Caki2 (cell line): ENCODE results near the gene KHK. TPM values are rescaled to one million over a fixed set of nuclear protein-coding genes. Genes with fewer than 3 reads are reported as not detected.
A peak's percentile ranks its signal among the peaks of the same experiment; 100 is the strongest.

Experiments used
- DNase-seq: peaks from one replicate; pipeline ENCODE4 v3.0.0-alpha.2; 2015; ENCODE audit warnings: low read depth
- in situ Hi-C: cut with HindIII; loops from 2 replicates; pipeline ENCODE4 v1.10.0; 2016; ENCODE audit warnings: low sequenced_read_pairs, low pct_unique_long_range_greater_than_20kb, mixed read lengths
- total RNA-seq: library from RNA; depleted of rRNA; stranded (reverse); fragments of >200 nt; shearing (Covaris generic); gene quantifications from 2 replicates; pipeline ENCODE4 v1.2.3, GENCODE V29; 2014; ENCODE audit warnings: low replicate concordance

Gene KHK
- total RNA-seq, 1 experiment from 2014 or later = 3.2 TPM

DNA sequence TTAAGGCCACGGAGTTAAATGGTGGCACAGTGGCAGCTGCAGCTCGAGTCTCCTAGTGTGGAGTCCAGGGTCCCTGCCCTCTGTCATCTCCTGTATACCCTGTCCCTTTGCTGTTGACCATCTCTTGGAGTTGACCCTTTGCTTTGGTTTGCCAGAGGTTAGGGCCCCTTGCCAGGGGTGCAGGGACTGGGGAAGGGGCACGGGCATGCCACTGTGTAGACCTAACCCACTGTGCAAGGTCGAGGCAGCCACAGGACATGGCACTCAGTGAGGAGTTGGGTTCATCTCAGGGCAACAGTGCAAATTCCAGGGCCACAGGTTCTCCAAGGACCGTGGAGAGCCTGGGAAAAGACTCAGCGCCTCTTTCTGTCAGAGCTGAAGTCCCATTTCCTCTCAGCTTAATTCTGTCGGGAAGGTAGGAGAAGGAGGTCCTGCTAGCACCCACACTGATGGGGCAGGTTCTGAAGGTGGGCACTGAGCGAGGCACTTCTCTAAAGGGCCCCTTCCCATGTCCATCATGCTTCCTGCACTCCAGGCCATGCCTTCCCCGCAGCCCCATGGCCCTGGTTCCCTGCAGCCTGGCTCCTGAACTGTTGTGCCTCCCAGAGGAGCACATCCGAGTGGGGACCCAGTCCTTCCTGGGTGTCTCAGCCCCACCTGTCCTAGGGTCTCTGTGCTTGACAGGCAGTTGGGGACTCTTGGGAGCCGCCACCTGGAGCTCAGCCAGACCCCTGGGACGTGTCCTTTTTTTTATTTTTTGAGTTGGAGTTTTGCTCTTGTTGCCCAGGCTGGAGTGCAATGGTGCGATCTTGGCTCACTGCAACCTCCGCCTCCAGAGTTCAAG, 2.8 kb downstream of the KHK start:
- in situ Hi-C loops = loop anchor here (25.0 kb wide), 1 partner anchor 173 kb away; the partner anchor contains the start of gene SLC30A3
- DNase-seq = no peak

DNA sequence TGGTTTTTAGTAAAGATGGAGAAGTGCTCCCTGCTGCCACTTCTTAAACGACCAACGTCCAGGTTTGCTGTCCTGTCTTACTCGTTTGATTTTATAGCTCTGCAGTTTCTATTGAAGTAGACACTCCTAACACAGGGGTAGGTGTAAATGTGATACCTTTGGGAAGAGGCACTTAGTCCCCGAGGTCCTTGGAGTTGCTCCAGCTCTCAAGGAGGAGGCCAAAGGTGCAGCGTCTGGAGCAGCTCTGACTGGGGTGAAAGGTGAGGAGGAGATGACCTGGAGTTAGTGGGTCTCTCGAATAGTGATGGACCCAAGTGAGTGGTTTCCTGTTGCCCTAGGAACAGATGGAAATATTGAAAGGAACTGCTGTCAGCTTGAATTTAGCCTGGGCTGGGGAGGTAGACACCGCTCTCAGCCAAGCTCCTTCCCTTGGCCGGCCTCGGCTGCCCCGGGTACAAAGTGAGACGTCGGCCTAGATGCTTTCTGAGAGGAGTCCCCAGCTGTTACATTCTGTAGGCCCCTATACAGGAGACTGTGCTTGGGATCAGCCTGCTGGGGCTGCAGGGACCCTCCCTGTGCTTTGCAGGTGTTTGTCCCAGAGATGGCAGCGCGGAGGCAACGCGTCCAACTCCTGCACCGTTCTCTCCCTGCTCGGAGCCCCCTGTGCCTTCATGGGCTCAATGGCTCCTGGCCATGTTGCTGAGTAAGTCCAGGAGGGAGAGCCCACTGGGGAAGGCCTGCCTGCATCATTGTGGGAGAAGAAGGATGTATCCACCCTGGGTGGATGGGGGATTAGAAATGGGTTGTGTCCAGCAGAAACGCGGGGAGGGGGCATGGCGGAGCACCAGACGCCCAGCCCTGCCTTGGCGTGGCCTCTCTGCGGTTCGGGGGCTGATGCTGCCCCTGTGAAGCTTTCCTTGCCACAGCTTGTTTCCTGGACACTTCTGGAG, 5.4 kb downstream of the KHK start:
- no peak for DNase-seq
- in situ Hi-C loops = loop anchor here (25.0 kb wide), 1 partner anchor 170 kb away; the partner anchor contains the start of gene SLC30A3

DNA sequence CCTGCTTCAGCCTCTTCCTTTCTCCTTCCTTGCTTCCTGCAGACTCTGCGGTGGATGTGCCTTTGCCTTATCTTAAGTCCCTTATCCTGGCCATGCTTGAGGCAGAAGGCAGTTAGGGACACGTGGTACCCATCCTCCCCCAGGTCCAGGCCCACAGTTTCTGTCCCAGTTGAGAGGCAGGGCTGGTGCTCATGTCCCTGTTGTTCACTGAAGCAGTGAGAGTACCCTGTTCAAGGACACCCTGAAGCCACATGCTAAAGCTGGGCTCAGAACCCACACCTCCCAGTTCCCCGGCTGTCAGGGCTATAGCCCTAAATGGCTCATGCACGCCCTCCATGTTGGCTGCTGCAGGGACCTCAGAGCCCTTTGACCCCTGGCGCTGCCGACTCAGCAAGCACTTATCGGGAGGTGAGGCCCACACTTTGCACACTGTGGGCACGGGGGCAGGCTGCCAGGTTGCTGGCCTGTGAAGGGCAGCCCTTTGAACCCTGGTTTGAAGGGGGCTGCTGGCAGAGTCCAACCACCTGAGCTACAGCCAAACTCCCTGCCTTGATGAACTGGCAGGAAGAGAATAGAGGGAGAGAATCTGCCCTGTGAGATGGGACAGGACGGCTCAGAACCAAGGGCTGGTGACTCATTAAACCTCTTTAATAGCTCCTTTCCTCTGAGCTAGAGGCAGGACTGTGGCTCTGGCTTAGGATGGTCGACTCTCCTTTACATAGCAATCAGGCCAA, 6.3 kb downstream of the KHK start:
- no peak for DNase-seq
- in situ Hi-C loops = loop anchor here (25.0 kb wide), 1 partner anchor 169 kb away; the partner anchor contains the start of gene SLC30A3

DNA sequence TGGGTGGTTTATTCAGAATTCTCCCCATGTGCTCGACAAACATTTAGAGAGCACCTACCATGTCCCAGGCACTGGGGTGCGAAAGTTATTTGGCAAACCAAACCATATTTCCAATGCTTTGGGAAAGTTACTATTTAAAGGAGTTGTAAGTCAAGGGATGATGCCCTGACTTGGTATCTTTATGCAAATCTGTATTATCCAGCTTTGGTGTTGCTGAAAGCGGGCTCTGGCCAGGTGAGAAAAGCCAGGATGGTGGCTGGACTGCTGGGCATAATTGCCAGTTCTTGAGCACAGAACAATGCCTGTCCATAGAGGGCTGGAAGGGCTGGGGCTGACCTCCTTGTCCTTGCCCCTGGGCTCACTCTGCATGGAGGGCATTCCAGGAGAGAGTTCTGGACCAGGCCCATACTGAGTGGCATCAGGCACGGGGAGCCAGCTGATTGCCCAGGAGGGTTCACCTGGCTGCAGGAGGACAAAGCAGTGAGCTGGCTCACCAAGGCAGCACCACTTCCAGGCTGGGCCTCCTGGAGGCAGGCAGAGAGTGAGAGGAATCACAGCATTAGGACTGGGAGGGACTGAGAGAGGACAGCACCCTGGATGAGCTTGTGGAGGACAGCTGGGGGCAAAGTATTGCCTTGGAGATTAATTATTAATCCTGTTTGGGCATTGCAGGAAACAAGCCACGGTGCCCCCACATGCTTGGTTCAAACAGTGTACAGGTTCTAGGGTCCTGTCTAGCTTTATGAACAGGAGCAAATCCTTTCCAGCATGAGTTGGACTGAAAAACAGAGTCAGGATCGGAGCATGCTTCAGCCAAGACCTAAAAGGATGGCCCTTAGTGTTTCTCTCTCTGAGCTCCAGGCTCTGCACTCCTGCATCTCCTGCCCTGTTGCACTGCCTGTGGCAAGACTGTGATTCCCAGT, 7.1 kb downstream of the KHK start:
- in situ Hi-C loops = loop anchor here (25.0 kb wide), 1 partner anchor 169 kb away; the partner anchor contains the start of gene SLC30A3
- DNase-seq = no peak

DNA sequence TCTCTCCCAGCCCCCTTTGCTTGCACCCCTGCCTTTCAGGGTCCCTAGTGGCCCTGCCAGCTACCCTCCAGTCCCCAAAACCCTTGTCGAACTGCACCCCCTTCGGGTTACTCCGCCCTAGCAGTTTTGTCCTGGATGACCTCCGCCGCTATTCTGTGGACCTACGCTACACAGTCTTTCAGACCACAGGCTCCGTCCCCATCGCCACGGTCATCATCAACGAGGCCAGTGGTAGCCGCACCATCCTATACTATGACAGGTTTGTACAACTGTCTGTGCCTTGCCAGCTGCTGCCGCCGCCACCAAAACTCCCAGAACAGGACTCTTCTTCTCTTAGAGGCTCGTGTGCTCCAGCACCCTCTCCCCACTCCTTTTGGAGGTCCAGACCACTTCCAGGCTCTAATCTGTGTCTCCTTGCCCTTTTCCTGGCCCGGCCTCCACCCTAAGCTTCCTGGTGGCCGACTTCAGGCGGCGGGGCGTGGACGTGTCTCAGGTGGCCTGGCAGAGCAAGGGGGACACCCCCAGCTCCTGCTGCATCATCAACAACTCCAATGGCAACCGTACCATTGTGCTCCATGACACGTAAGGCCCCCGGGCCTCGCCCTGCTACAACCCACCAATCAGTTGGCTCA, 7.9 kb downstream of the KHK start:
- DNase-seq = no peak
- in situ Hi-C loops = loop anchor here (25.0 kb wide), 1 partner anchor 168 kb away; the partner anchor contains the start of gene SLC30A3

DNA sequence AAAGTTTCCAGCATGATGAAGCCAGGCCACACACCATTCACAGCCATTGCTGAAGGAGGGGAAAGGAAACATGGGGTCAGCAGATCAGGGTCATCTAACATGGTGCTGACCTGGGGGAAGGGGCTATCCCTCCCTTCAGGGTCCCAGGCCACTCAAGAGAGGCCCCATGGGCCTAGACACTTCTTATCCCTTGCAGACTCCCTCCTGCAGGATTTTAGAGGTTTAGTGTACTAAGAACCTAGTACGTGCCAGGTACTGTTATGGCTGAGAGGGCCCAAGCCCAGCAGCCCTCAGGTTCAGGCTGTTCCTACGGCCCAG, 8.8 kb downstream of the KHK start:
- DNase-seq = no peak
- in situ Hi-C loops = loop anchor here (25.0 kb wide), 1 partner anchor 167 kb away; the partner anchor contains the start of gene SLC30A3

DNA sequence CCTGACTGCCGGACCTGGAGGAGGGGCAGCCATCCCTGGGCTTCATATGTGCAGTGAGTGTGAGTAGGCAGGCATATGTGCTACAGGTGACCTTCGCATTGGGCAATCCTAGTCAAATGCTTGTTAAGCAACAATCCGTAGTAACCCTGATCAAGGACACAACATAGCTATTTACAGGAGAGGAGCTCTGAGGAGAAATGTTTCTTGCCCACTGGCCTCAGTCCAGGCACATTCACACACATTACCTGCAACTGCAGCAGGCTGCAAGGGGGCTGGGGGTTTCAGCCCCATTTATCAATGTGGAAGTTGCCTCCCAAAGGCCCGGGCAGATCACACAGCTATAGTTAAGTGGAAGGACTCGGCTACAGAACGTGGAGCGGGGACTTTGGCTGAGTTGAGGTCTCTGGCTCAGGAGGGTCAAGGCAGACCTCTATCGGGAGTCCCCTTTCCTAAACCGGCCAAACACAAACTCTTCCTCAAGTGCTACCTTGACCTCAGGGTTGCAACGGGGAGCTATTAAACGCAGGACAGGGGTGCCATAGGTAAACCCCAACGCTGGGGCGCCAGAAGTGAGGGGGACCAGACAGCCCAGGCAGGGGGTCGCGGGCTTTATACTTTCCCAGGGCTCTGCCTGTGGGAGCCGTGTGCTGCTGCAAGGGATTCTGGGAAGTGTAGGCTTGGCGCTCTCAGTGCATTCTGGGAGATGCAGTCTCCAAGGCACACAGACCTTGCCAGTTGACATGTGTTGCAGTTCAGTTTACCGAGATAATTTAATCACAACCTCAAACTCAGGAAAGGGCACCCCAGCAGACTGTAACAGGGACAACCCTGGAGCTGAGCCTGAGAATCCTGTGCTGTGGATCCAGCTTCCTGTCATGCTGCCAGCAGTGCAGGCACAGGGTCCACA, 9.4 kb downstream of the KHK start:
- in situ Hi-C loops = loop anchor here (25.0 kb wide), 1 partner anchor 166 kb away; the partner anchor contains the start of gene SLC30A3

DNA sequence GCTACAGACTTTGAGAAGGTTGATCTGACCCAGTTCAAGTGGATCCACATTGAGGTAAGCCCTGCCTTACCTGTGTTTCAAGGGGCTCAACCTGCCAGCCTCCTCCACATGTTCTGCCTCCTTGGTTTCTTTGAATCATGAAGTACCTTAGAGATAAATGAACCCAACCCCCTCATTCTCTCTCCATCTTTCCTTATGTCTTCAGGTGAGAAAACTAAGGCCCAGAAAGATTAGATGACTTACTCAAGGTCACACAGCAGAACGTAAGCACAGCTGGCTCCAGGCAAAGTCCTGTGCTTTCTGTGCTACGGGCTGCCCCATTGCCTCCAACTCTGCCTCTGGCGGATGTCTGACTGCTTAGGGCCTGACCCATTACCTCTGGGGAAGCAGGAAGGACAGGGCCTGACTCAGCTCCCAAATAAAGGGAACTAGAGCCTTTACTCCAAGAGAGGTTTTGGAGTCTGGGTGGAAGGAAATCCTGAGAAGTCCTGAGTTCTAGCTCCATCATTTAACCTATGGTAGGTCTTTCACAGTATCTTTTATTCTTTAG, 10.3 kb downstream of the KHK start:
- in situ Hi-C loops = loop anchor here (25.0 kb wide), 1 partner anchor 165 kb away; the partner anchor contains the start of gene SLC30A3

More for the DNA sequence above, 9.4 kb downstream of the KHK start:
- DNase-seq = peak; percentile 14

DNA sequence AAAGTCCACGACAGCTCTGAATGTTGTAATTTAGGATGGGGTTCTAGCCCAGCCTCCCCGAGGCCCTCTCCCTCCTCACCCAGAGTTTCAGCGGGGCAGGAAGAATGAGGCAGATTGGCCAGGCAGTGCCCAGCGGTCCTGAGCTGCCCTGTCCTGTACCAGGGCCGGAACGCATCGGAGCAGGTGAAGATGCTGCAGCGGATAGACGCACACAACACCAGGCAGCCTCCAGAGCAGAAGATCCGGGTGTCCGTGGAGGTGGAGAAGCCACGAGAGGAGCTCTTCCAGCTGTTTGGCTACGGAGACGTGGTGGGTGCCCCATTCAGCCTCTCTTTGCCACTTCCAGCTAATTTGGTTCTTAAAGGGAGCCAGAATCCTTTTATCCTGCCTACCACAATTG, 10.8 kb downstream of the KHK start:
- in situ Hi-C loops = loop anchor here (25.0 kb wide), 1 partner anchor 165 kb away; the partner anchor contains the start of gene SLC30A3
- DNase-seq = no peak

More for the DNA sequence above, 10.3 kb downstream of the KHK start:
- DNase-seq = no peak

DNA sequence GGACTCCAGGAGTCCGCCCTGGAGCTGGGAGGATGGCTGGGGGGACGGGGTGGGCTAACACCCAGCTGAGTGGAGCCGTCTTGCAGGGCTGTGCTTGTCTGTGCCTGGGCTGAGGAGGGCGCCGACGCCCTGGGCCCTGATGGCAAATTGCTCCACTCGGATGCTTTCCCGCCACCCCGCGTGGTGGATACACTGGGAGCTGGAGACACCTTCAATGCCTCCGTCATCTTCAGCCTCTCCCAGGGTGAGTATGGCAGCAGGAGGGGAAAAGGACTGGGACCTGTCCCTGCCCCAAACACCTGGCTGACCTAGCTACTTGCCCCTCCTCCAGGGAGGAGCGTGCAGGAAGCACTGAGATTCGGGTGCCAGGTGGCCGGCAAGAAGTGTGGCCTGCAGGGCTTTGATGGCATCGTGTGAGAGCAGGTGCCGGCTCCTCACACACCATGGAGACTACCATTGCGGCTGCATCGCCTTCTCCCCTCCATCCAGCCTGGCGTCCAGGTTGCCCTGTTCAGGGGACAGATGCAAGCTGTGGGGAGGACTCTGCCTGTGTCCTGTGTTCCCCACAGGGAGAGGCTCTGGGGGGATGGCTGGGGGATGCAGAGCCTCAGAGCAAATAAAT, 12.9 kb downstream of the KHK start:
- in situ Hi-C loops = loop anchor here (25.0 kb wide), 1 partner anchor 163 kb away; the partner anchor contains the start of gene SLC30A3
- no peak for DNase-seq

DNA sequence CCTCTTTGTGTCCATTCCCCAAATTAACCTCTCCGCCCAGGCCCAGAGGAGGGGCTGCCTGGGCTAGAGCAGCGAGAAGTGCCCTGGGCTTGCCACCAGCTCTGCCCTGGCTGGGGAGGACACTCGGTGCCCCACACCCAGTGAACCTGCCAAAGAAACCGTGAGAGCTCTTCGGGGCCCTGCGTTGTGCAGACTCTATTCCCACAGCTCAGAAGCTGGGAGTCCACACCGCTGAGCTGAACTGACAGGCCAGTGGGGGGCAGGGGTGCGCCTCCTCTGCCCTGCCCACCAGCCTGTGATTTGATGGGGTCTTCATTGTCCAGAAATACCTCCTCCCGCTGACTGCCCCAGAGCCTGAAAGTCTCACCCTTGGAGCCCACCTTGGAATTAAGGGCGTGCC, 13.5 kb downstream of the KHK start:
- in situ Hi-C loops = no loop called here
- DNase-seq = no peak

DNA sequence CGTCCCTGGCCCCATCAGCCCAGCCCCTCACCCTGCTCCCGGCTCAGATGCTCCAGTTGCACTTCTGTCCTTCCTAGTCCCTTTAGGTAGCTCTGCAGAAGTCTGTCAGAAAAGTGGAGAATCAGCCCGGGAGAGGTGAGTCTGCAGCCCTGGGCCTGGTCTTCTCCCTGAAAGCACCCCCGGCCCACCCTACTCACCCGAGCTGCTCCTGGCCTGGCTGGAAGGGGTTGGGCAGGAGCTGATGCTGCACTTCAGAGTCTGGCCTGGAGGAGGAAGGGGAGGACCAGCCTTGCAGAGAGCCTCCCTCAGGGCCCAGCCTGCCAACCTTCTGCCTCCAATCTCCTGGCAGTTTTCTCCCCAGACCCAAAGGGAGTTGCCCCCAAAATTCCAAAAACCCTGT, 15.8 kb downstream of the KHK start:
- in situ Hi-C loops = no loop called here

DNA sequence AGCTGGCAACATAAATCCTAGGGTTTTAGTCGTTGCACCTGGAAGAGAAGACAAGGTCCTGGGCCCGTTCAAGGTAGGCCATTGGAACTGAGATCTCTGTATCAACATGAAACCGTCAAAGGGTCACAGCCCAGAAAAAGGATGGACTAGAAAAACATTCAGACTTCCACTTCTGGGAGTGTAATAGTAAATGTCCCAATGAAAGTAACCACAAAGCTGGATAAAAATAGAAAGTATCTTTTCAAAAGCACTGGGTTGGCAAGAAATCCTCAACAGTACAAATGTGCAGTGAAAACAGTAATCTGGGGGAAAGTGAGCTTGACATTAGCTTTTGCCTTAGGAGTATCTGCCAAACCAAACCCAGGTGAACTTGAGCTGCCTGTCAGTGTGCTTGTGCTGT, 19.4 kb downstream of the KHK start:
- in situ Hi-C loops = no loop called here

More for the DNA sequence above, 15.8 kb downstream of the KHK start:
- DNase-seq = no peak

DNA sequence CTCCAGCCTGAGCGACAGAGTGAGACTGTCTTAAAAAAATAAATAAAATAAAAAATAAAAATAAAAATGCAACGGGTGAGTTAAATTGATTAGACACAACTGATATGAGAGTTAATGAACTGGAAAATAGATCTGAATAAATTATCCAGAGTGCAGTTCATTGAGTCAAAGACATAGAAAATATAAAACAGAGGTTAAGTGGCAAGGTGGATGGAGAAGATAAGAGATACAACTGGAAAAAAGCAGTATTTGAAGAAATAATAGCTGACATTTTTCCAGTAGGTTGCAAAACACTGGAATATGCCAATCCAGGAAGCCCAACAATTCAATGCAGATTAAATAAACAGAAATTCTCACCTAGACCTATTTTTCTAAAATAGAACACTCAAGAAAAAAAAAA, 21.6 kb downstream of the KHK start:
- in situ Hi-C loops = no loop called here
- no peak for DNase-seq

More for the DNA sequence above, 19.4 kb downstream of the KHK start:
- no peak for DNase-seq

DNA sequence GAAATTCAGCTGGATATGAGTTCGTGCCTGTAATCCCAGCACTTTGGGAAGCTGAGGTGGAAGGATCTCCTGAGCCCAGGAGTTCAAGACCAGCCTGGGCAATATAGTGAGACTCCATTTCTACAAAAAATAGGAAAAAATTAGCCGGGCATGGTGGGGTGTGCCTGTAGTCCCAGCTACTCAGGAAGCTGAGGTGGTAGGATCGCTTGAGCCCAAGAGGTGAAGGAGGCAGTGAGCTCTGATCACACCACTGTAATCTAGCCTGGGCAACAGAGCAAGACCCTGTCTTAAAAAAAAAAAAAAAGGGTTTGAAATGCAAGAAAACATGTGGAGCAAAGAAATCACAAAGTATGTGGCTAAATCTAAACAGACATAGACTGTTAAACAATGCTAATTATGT, 22.5 kb downstream of the KHK start:
- in situ Hi-C loops = no loop called here
- no peak for DNase-seq
